Esophagus squamous epithelium (tissue), 5 donors: ENCODE results near the gene ODF2. TPM values are rescaled to one million over a fixed set of nuclear protein-coding genes. Genes with fewer than 3 reads are reported as not detected.

Source experiments
- DNase-seq: peaks from one replicate; lab custom pipeline; 2025; lab: John Stamatoyannopoulos, UW
- H3K27ac ChIP-seq, 4 donors: fragments of 200-600 bp; sonication (generic); one replicate each; pipeline ENCODE4 v1.5.1; 2016 to 2019; ENCODE audit warnings: mild to moderate bottlenecking in 1 of 4
- H3K27me3 ChIP-seq, 4 donors: fragments of 200-600 bp; sonication (generic); 1 replicate in 3 of 4; 2 replicates in 1 of 4; pipeline versions ENCODE4 v1.5.1 to v1.6.0; 2017 to 2021; ENCODE audit warnings: antibody characterized with exemption in 1 of 4
- H3K36me3 ChIP-seq, 3 donors: fragments of 200-600 bp; sonication (generic); one replicate each; pipeline ENCODE4 v1.5.1; 2016 to 2019
- H3K4me1 ChIP-seq, 3 donors: fragments of 200-600 bp; sonication (generic); one replicate each; pipeline ENCODE4 v1.5.1; 2017 to 2019
- H3K4me3 ChIP-seq, 4 donors: fragments of 200-600 bp; sonication (generic); 1 replicate in 3 of 4; 2 replicates in 1 of 4; pipeline ENCODE4 v1.5.1; 2016 to 2019; ENCODE audit warnings: mild to moderate bottlenecking in 2 of 4, moderate library complexity in 1 of 4
- H3K9me3 ChIP-seq, 3 donors: fragments of 200-600 bp; sonication (generic); one replicate each; pipeline ENCODE4 v1.5.1; 2016 to 2019
- POLR2A ChIP-seq, 4 donors: fragments of 450-650 bp; IDR thresholded peaks; one replicate each; pipeline ENCODE4 v1.6.1; 2017; ENCODE audit warnings: antibody characterized with exemption in 4 of 4, mild to moderate bottlenecking in 4 of 4, moderate library complexity in 3 of 4
- WGBS, 2 donors: methylation state at CpG; one replicate each; pipeline ENCODE4 v1.1.5; 2018; 5-methylcytosine and 5-hydroxymethylcytosine counted together
- intact Hi-C: fragments of 100-400 bp; cut with DNase I; formaldehyde crosslinking; loops from one replicate; pipeline ENCODE4 v1.15.0; 2022
- total RNA-seq, 4 donors: library from RNA; depleted of rRNA; stranded (reverse); fragments of >200 nt; gene quantifications; one replicate each; pipeline ENCODE4 v1.1.0, GENCODE V29; 2016
- TF ChIP-seq, protein P1 (sequence below), 6 experiments: fragments of 450-650 bp in 4 of 6; fragments of 200-600 bp in 2 of 6; sonication (generic) in 2 of 6; IDR thresholded peaks; one replicate each; pipeline ENCODE4 v1.5.1; 2016 to 2019; ENCODE audit warnings: antibody characterized with exemption in 6 of 6, mild to moderate bottlenecking in 4 of 6, moderate library complexity in 4 of 6
- donor health status: DM: yes; HTN: yes; CAD: no.

ODF2 gene
- total RNA-seq, 4 donors from 2014 or later: 13.2 to 28.0 (median 19.8) TPM

DNA sequence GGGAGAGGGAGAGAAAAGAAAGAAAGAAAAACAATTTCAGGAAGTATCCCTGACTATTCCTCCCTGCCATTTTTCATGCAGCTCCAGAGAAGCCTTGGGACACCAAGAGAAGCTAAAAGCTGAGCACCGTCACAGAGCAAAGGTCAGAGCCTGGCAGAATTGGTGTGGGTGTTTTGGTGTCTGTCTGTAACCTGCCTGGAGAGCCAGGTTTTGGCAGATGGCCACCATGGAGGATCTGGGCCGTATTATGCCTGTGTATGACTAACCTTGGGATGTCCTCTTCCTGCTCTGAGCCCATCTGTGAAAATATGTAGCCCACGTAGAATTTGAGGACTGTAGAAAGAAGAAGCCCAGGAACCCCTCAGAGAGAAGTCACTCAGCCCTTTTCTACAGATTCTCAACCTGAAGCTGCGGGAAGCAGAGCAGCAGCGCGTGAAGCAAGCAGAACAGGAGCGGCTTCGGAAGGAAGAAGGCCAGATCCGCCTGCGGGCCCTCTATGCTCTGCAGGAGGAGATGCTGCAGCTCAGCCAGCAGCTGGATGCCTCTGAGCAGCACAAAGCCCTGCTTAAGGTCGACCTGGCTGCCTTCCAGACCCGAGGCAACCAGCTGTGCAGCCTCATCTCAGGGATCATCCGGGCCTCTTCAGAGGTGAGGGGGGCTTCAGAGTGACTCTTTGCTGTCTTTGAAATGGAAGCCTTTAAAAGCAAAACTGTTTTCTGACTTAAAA, 67.6 kb downstream of the ODF2 start:
- Histone ChIP-seq H3K27ac (peak overlapping the region in 2 of 4 donors; percentile 9 to 27), H3K27me3 (no peaks in the 10 kb centered on the region), H3K4me1 (peaks cover 0 to 10% (median 0%) of the 10 kb centered on the region in 3 donors), H3K4me3 (no peak overlapping the region), H3K36me3 (peaks cover 4 to 100% (median 23%) of the 10 kb centered on the region in 3 donors), H3K9me3 (no peaks in the 10 kb centered on the region)
- WGBS, 2 donors: 20 to 59% methylated on average over 9 to 13 of the region's 13 CpGs
- TF ChIP-seq POLR2A (IDR thresholded peaks at IDR 0.05): no peak
- TF ChIP-seq, protein P1, sequence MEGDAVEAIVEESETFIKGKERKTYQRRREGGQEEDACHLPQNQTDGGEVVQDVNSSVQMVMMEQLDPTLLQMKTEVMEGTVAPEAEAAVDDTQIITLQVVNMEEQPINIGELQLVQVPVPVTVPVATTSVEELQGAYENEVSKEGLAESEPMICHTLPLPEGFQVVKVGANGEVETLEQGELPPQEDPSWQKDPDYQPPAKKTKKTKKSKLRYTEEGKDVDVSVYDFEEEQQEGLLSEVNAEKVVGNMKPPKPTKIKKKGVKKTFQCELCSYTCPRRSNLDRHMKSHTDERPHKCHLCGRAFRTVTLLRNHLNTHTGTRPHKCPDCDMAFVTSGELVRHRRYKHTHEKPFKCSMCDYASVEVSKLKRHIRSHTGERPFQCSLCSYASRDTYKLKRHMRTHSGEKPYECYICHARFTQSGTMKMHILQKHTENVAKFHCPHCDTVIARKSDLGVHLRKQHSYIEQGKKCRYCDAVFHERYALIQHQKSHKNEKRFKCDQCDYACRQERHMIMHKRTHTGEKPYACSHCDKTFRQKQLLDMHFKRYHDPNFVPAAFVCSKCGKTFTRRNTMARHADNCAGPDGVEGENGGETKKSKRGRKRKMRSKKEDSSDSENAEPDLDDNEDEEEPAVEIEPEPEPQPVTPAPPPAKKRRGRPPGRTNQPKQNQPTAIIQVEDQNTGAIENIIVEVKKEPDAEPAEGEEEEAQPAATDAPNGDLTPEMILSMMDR (IDR thresholded peaks at IDR 0.05): no peak
- intact Hi-C loops: no loop called here
- DNase-seq: no peak

DNA sequence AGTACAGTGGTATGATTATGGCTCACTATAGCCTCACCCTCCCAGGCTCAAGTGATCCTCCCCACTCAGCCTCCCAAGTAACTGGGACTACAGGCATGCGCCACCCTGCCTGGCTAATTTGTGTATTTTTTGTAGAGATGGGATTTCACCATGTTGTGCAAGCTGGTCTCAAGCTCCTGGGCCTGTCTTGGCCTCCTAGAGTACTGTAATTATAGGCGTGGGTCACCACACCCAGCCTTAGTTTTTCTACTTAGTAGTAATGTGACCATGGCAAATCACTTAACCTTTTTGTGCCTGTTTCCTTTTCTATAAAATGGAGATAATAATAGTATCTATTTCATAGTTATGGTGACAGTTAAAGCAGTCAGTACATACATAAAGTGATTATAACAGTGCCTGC, 70.9 kb downstream of the ODF2 start:
- TF ChIP-seq POLR2A (IDR thresholded peaks at IDR 0.05): no peak
- TF ChIP-seq, protein P1 (IDR thresholded peaks at IDR 0.05): no peak
- no peak overlapping the region for H3K4me3 ChIP-seq
- H3K9me3 ChIP-seq: no peaks in the 10 kb centered on the region
- H3K4me1 ChIP-seq: peaks cover 0 to 10% (median 0%) of the 10 kb centered on the region in 3 donors
- WGBS, 2 donors: 76 to 82% methylated on average over 2 of the region's 2 CpGs
- H3K27me3 ChIP-seq: no peaks in the 10 kb centered on the region
- H3K36me3 ChIP-seq: peaks cover 4 to 100% (median 36%) of the 10 kb centered on the region in 3 donors
- no peak overlapping the region for H3K27ac ChIP-seq
- intact Hi-C loops: no loop called here
- DNase-seq: no peak

GRCh38 chr9:128528445-128529160, 72.8 kb downstream of the ODF2 start:
- no peaks in the 10 kb centered on the region for H3K9me3 ChIP-seq
- no peak for TF ChIP-seq POLR2A (IDR thresholded peaks at IDR 0.05)
- TF ChIP-seq, protein P1 (IDR thresholded peaks at IDR 0.05): no peak
- intact Hi-C loops: no loop called here
- H3K27me3 ChIP-seq: no peaks in the 10 kb centered on the region
- H3K27ac ChIP-seq: peak overlapping the region in 1 of 4 donors; percentile 29
- no peak for DNase-seq
- peaks cover 4 to 100% (median 34%) of the 10 kb centered on the region in 3 donors for H3K36me3 ChIP-seq
- WGBS, 2 donors: 65 to 81% methylated on average over 15 of the region's 15 CpGs
- no peak overlapping the region for H3K4me3 ChIP-seq
- peaks cover 0 to 1% (median 0%) of the 10 kb centered on the region in 3 donors for H3K4me1 ChIP-seq

DNA sequence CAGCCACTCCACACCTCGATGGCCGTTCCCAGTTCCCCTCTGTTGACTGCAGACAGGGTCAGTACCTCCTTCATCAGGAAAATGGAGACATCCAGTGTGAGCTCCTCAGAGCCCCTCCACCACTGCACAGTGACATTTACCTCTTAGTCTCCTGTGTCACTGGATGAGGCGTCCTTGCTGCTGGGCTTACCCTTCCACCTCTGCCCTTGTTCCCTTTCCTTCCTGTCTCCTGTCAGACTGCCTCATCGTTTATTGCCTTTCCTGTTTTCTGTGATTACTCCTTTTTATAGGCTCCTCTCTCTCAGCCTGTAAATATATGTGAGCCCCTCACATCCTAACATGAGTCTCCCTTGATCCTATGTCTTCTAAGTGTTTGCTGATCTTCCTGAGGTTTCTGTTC, 73.4 kb downstream of the ODF2 start:
- 75 to 80% methylated on average over 4 of the region's 4 CpGs for WGBS, 2 donors
- intact Hi-C loops: no loop called here
- Histone ChIP-seq H3K36me3 (peaks cover 4 to 100% (median 39%) of the 10 kb centered on the region in 3 donors), H3K4me1 (no peaks in the 10 kb centered on the region), H3K4me3 (no peak overlapping the region), H3K9me3 (no peaks in the 10 kb centered on the region), H3K27ac (peak overlapping the region in 1 of 4 donors; percentile 29), H3K27me3 (no peaks in the 10 kb centered on the region)
- TF ChIP-seq, protein P1 (IDR thresholded peaks at IDR 0.05): no peak
- TF ChIP-seq POLR2A (IDR thresholded peaks at IDR 0.05): no peak
- no peak for DNase-seq

- no peak for DNase-seq
- Histone ChIP-seq H3K4me3 (no peak overlapping the region), H3K27me3 (no peaks in the 10 kb centered on the region), H3K4me1 (no peaks in the 10 kb centered on the region), H3K9me3 (no peaks in the 10 kb centered on the region), H3K36me3 (peaks cover 12 to 100% (median 40%) of the 10 kb centered on the region in 3 donors), H3K27ac (no peak overlapping the region)
- TF ChIP-seq POLR2A (IDR thresholded peaks at IDR 0.05): no peak
- TF ChIP-seq, protein P1 (IDR thresholded peaks at IDR 0.05): no peak
- 87 to 94% methylated on average over 4 of the region's 4 CpGs for WGBS, 2 donors
- intact Hi-C loops: no loop called here
These were observed 76.8 kb downstream of the ODF2 start for GRCh38 chr9:128532581-128532980.
